GM12891 (cell line): Measurements from ENCODE around the gene RAC2.

Experiments
- DNase-seq: peaks from one replicate; pipeline ENCODE4 v3.0.0; 2011; ENCODE audit warnings: low spot score; ENCODE audit not compliant: insufficient read length
- FAIRE-seq: peaks from 2 replicates; lab custom pipeline; 2011; peaks lifted over from hg19 to GRCh38; lab: Jason Lieb, UNC
- PAX5 ChIP-seq: IDR thresholded peaks from 2 replicates; pipeline ENCODE4 v1.6.1; 2011; ENCODE audit warnings: low read length, moderate library complexity, mild to moderate bottlenecking; ENCODE audit not compliant: insufficient read depth, severe bottlenecking
- POLR2A ChIP-seq: IDR thresholded peaks from 2 replicates; pipeline ENCODE4 v1.6.1; 2011; ENCODE audit warnings: low read depth, low read length, control low read depth
- POLR2AphosphoS5 ChIP-seq: IDR thresholded peaks from 2 replicates; pipeline ENCODE4 v1.6.1; 2011; ENCODE audit warnings: low read depth, low read length, control low read depth
- POU2F2 ChIP-seq: IDR thresholded peaks from 2 replicates; pipeline ENCODE4 v1.6.1; 2011; ENCODE audit warnings: low read depth, mild to moderate bottlenecking, control low read depth, low read length, moderate library complexity
- SPI1 ChIP-seq: IDR thresholded peaks from 2 replicates; pipeline ENCODE4 v1.6.1; 2011; ENCODE audit warnings: low read depth, low read length, control low read depth
- TAF1 ChIP-seq: IDR thresholded peaks from 2 replicates; pipeline ENCODE4 v1.6.1; 2011; ENCODE audit warnings: low read depth, low read length, control low read depth

RAC2 gene

DNA sequence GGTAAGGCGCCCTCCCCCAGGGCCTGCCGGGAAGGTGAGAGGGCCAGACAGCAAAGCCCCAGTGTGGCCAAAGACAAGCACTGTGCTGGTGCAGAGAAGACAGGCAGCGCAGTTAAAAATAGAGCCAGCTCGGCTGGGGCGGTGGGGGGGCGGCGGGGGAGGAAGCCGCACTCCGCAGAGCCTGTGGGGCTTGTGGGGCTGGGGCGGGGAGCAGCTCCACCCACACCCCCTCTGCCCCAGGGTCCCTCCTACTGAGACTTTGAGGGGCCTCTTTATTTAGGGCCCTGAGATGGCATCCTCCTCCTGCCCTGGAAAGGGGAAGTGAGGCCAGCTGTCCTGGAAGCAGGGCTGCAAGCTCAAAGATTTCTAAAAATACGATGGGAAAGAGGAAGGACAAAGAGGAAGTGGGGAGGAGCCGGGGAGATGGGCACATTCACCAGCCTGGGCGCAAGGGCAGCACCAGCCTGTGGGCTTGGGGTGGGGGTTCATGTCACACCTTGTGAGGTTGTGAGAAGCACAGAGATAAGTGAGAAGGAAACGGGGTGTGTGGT is 40.8 kb upstream of the RAC2 start:
- TF ChIP-seq PAX5 (no peak), POLR2AphosphoS5 (no peak), TAF1 (no peak), SPI1 (peak; percentile 94)
- FAIRE-seq (no peak), DNase-seq (peak; percentile 74)

- TF ChIP-seq TAF1 (no peak), SPI1 (no peak), PAX5 (no peak), POLR2AphosphoS5 (no peak), POLR2A (no peak), POU2F2 (no peak)
- DNase-seq: no peak
- peak; percentile 92 for FAIRE-seq
Measured at GRCh38 chr22:37284126-37284804, 40.2 kb upstream of the RAC2 start.

GRCh38 chr22:37283393-37283937 is 39.4 kb upstream of the RAC2 start:
- no peak for TF ChIP-seq PAX5
- TF ChIP-seq POU2F2: no peak
- no peak for TF ChIP-seq POLR2A
- no peak for TF ChIP-seq SPI1
- no peak for TF ChIP-seq POLR2AphosphoS5
- TF ChIP-seq TAF1: no peak
- no peak for DNase-seq
- FAIRE-seq: no peak

- FAIRE-seq (peak; percentile 99), DNase-seq (peak; percentile 61)
- no peak for TF ChIP-seq POLR2AphosphoS5
- 0 out of 2 replicates have a peak, but pooled peaks have one; percentile 29 for TF ChIP-seq POLR2A
- TF ChIP-seq SPI1: peak; percentile 81
- peak; percentile 14; the same call in 1 of the 2 replicates for TF ChIP-seq TAF1
Measured at GRCh38 chr22:37282385-37282677, 38.3 kb upstream of the RAC2 start, which contains the start of gene CYTH4. Gene CYTH4, plus strand, starts transcription at chr22:37282508. Its CDS starts 62 bp downstream, at chr22:37282570.

DNA sequence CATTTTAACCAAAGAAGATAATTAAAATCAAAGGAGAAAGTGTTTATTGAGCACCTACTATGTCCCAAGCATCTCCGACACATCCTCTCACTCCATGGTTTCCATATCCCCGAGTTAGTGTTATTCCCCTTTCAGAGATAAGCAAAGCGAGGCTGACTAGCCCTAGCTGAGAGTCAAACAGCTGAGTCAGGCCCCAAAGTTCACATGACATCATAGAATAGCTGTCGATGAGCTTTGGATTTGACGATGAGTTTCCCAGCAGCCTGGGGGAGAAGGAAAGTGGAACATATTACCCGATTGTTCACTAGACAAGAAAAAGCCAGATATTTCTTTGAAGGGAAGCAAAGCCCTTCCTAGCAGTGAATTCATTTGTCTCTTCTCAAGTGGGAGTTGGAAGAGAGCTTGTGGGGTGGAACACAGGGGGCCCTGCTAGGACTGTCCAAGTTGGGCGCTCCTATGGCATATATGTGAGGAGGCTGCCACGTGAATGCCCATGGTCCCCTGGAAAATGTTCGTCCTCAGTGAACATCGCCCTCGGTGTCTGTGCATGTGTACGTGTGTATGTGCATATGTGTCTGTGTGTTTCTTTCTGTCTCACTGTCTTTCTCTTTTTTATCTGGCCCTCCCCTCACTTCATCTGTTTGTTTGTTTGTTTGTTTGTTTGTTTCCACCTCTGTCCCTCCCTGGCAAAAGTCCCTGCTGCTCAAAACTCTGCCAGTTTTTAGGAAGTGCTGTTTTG is 37.7 kb upstream of the RAC2 start:
- FAIRE-seq: no peak
- no peak for TF ChIP-seq POLR2A
- TF ChIP-seq PAX5: no peak
- no peak for TF ChIP-seq POLR2AphosphoS5
- TF ChIP-seq POU2F2: no peak
- DNase-seq: no peak

GRCh38 chr22:37281195-37281594 is 37.1 kb upstream of the RAC2 start:
- DNase-seq (no peak), FAIRE-seq (peak; percentile 13)
- TF ChIP-seq SPI1: no peak
- no peak for TF ChIP-seq POLR2A
- no peak for TF ChIP-seq POLR2AphosphoS5
- no peak for TF ChIP-seq POU2F2
- no peak for TF ChIP-seq TAF1

DNA sequence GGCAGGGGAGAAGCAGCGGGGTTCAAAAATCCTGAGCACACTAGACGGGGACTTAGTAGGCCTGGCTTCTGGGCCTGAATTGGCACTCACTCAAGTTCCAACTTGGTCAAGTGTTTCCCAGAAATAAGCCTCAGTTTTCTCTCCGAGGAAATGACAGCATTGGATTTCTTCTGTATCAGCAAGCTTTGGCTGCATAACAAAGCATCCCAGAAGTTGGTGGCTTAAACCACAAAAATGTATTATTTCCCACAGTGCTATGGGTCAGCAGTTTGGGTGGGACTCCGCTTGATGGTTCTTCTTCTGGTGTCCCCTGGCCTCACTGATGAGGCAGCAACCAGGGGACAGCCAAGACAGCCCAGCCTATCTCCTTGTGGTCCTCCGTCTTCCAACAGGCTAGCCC is 36.6 kb upstream of the RAC2 start:
- FAIRE-seq (no peak), DNase-seq (no peak)
- TF ChIP-seq POLR2AphosphoS5 (no peak), TAF1 (no peak), POLR2A (no peak), SPI1 (no peak), POU2F2 (no peak), PAX5 (no peak)

GRCh38 chr22:37279331-37280181 is 35.5 kb upstream of the RAC2 start:
- FAIRE-seq: peak; percentile 89
- no peak for DNase-seq

GRCh38 chr22:37278261-37278660 is 34.2 kb upstream of the RAC2 start:
- FAIRE-seq (no peak), DNase-seq (no peak)
- TF ChIP-seq POLR2AphosphoS5 (no peak), POU2F2 (no peak), SPI1 (no peak), PAX5 (no peak), POLR2A (no peak)

More at GRCh38 chr22:37279331-37280181, 35.5 kb upstream of the RAC2 start:
- TF ChIP-seq SPI1 (peak; percentile 33; the same call in 1 of the 2 replicates), PAX5 (no peak)
